Measurements from ENCODE around the gene BPIFB4. TPM values are rescaled to one million over a fixed set of nuclear protein-coding genes. Genes with fewer than 3 reads are reported as not detected.
"Not testable (repeated sequence)": the region's sequence is repeated elsewhere in the genome, so short reads cannot be mapped to it uniquely, and the experiment has no call there.

The BPIFB4 gene
- total and polyA plus RNA-seq, 2 experiments from 2014 or later, result not detected

DNA sequence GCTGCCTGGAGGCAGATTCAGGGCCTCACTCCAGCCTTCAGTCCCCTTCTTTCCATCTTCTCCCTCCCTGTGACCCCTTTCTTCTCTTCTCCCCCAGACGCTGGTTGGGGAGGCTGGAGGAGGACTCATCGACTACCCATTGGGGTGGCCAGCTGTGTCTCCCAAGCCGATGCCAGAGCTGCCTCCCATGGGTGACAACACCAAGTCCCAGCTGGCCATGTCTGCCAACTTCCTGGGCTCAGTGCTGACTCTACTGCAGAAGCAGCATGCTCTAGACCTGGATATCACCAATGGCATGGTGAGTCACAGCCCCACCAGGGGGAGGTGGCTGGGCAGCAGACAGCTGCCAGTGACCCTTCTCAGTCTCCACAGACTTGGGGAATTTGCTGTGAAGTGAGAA lies 12.9 kb downstream of the BPIFB4 start:
- WGBS, 2 experiments (ENCODE audit: low coverage in 1 of 2, low lambda C conversion rate in 2 of 2, missing lambda C conversion rate in 2 of 2), result 27 to 57% methylated on average over 3 of the region's 3 CpGs
- no peaks in the 10 kb centered on the region for H3K9me3 ChIP-seq (ENCODE audit: low read depth)
- DNase-seq, result no peak
- no peaks in the 10 kb centered on the region for H3K36me3 ChIP-seq (ENCODE audit: low read depth)
- in situ Hi-C loops (cut with MboI), result no loop called here
- no peaks in the 10 kb centered on the region for H3K9me2 ChIP-seq (ENCODE audit: insufficient read depth)
- H2AFZ ChIP-seq, result no peak overlapping the region
- H4K20me1 ChIP-seq (ENCODE audit: insufficient read depth), result no peaks in the 10 kb centered on the region
- TF ChIP-seq EZH2phosphoT487 (IDR thresholded peaks at IDR 0.05; ENCODE audit: insufficient read depth, low read depth), result no peak
- no peak for TF ChIP-seq EZH2 (IDR thresholded peaks at IDR 0.05; ENCODE audit: insufficient read depth, poor library complexity, severe bottlenecking)
- no peak overlapping the region for H3K9ac ChIP-seq
- no peak overlapping the region for H3K27ac ChIP-seq
- no peak overlapping the region for H3K4me3 ChIP-seq
- H3K4me1 ChIP-seq (ENCODE audit: insufficient read depth), result no peaks in the 10 kb centered on the region
- peaks cover 27% of the 10 kb centered on the region for H3K27me3 ChIP-seq (replicated peaks; ENCODE audit: insufficient read depth)
- no peak overlapping the region for H3K4me2 ChIP-seq (ENCODE audit: unreplicated experiment)
- no peaks in the 10 kb centered on the region for H3F3A ChIP-seq (ENCODE audit: insufficient read depth)
- H3K79me2 ChIP-seq (ENCODE audit: insufficient read depth), result no peaks in the 10 kb centered on the region

DNA sequence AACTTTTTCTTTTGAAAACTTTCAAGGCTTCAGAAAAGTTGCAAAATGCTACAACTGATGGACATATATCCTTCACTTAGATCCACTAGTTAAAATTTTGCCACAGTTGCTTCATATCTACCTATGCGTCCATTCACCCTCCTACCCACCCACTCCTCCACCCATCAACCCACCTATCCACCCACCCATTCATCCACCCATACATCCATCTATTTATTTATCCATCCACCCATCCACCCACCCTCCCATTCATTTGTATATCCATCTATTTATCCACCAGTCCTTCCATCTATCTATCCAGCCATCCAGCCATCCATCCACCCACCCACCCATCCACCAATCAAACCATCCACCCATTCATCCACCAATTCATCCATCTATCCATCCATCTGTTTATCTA lies 13.6 kb downstream of the BPIFB4 start:
- in situ Hi-C loops (cut with MboI), result no loop called here

DNA sequence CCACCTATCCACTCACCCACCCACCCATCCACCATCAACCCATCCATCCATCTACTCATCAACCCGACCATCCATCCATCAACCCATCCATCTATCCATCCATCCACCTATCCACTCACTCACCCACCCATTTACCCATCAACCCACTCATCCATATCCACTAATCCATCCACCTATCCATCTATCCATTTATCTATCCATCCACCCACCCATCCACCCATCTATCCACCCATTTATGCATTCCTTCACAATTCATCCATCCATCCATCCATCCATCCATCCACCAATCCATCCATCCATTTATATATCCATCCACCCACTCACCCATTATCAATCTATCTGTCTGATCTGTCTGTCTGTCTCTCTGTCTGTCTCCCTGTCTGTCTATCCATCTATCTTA lies 14.1 kb downstream of the BPIFB4 start:
- in situ Hi-C loops (cut with MboI), result no loop called here
- TF ChIP-seq EZH2phosphoT487 (IDR thresholded peaks at IDR 0.05; ENCODE audit: insufficient read depth, low read depth) (no peak), EZH2 (IDR thresholded peaks at IDR 0.05; ENCODE audit: insufficient read depth, poor library complexity, severe bottlenecking) (no peak)
- Histone ChIP-seq H4K20me1 (ENCODE audit: insufficient read depth) (no peaks in the 10 kb centered on the region), H3K4me2 (ENCODE audit: unreplicated experiment) (no peak overlapping the region), H3K36me3 (ENCODE audit: low read depth) (no peaks in the 10 kb centered on the region), H2AFZ (no peak overlapping the region), H3K27me3 (replicated peaks; ENCODE audit: insufficient read depth) (peaks cover 17% of the 10 kb centered on the region), H3K9me2 (ENCODE audit: insufficient read depth) (no peaks in the 10 kb centered on the region), H3F3A (ENCODE audit: insufficient read depth) (no peaks in the 10 kb centered on the region), H3K79me2 (ENCODE audit: insufficient read depth) (no peaks in the 10 kb centered on the region), H3K4me1 (ENCODE audit: insufficient read depth) (no peaks in the 10 kb centered on the region), H3K27ac (no peak overlapping the region), H3K9me3 (ENCODE audit: low read depth) (no peaks in the 10 kb centered on the region), H3K4me3 (no peak overlapping the region), H3K9ac (no peak overlapping the region)
- 22% methylated on average over 1 of the region's 1 CpG; no CpG with 5 or more reads in 1 of the 2 experiments for WGBS, 2 experiments (ENCODE audit: low coverage in 1 of 2, low lambda C conversion rate in 2 of 2, missing lambda C conversion rate in 2 of 2)
- DNase-seq, result no peak

More for the DNA sequence above, 13.6 kb downstream of the BPIFB4 start:
- H3F3A ChIP-seq (ENCODE audit: insufficient read depth), result no peaks in the 10 kb centered on the region
- H3K9me2 ChIP-seq (ENCODE audit: insufficient read depth), result no peaks in the 10 kb centered on the region
- peaks cover 22% of the 10 kb centered on the region for H3K27me3 ChIP-seq (replicated peaks; ENCODE audit: insufficient read depth)
- H3K79me2 ChIP-seq (ENCODE audit: insufficient read depth), result no peaks in the 10 kb centered on the region
- H3K27ac ChIP-seq, result no peak overlapping the region
- no peak overlapping the region for H2AFZ ChIP-seq
- no peak overlapping the region for H3K9ac ChIP-seq
- 57% methylated on average over 1 of the region's 1 CpG; no CpG with 5 or more reads in 1 of the 2 experiments for WGBS, 2 experiments (ENCODE audit: low coverage in 1 of 2, low lambda C conversion rate in 2 of 2, missing lambda C conversion rate in 2 of 2)
- DNase-seq, result no peak
- no peak for TF ChIP-seq EZH2 (IDR thresholded peaks at IDR 0.05; ENCODE audit: insufficient read depth, poor library complexity, severe bottlenecking)
- TF ChIP-seq EZH2phosphoT487 (IDR thresholded peaks at IDR 0.05; ENCODE audit: insufficient read depth, low read depth), result no peak
- no peaks in the 10 kb centered on the region for H3K9me3 ChIP-seq (ENCODE audit: low read depth)
- H3K4me2 ChIP-seq (ENCODE audit: unreplicated experiment), result no peak overlapping the region
- H3K36me3 ChIP-seq (ENCODE audit: low read depth), result no peaks in the 10 kb centered on the region
- H4K20me1 ChIP-seq (ENCODE audit: insufficient read depth), result no peaks in the 10 kb centered on the region
- H3K4me3 ChIP-seq, result no peak overlapping the region
- H3K4me1 ChIP-seq (ENCODE audit: insufficient read depth), result no peaks in the 10 kb centered on the region

DNA sequence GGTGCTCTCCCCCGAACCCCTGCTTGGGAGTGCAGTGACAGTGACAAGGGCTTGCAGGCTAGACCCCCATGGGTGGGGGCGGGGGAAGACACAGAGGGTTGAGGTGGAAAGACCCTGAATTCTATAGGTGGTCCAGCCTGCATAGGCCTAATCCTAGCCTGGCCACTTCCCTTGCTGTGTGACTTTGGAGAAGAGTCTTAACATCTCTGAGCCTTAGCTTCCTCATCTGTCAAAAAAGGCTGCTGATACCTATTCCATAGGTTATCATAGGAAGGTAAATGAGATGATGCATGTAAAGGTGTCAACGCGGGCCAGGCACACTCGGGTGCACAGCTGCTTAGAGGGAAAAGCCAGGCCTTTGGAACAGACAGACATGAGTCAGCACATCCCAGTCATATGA lies 15.8 kb downstream of the BPIFB4 start:
- no peaks in the 10 kb centered on the region for H4K20me1 ChIP-seq (ENCODE audit: insufficient read depth)
- H3K27me3 ChIP-seq (replicated peaks; ENCODE audit: insufficient read depth), result peaks cover 14% of the 10 kb centered on the region
- H3K4me2 ChIP-seq (ENCODE audit: unreplicated experiment), result no peak overlapping the region
- H3K9me2 ChIP-seq (ENCODE audit: insufficient read depth), result no peaks in the 10 kb centered on the region
- H3K9me3 ChIP-seq (ENCODE audit: low read depth), result no peaks in the 10 kb centered on the region
- no peak for TF ChIP-seq EZH2phosphoT487 (IDR thresholded peaks at IDR 0.05; ENCODE audit: insufficient read depth, low read depth)
- no peak for TF ChIP-seq EZH2 (IDR thresholded peaks at IDR 0.05; ENCODE audit: insufficient read depth, poor library complexity, severe bottlenecking)
- WGBS, 2 experiments (ENCODE audit: low coverage in 1 of 2, low lambda C conversion rate in 2 of 2, missing lambda C conversion rate in 2 of 2), result 48 to 50% methylated on average over 5 of the region's 5 CpGs
- H3K79me2 ChIP-seq (ENCODE audit: insufficient read depth), result no peaks in the 10 kb centered on the region
- H3K36me3 ChIP-seq (ENCODE audit: low read depth), result no peaks in the 10 kb centered on the region
- H3K9ac ChIP-seq, result no peak overlapping the region
- H3F3A ChIP-seq (ENCODE audit: insufficient read depth), result no peaks in the 10 kb centered on the region
- in situ Hi-C loops (cut with MboI), result no loop called here
- H3K27ac ChIP-seq, result no peak overlapping the region
- DNase-seq, result no peak
- no peak overlapping the region for H2AFZ ChIP-seq
- no peaks in the 10 kb centered on the region for H3K4me1 ChIP-seq (ENCODE audit: insufficient read depth)
- no peak overlapping the region for H3K4me3 ChIP-seq

DNA sequence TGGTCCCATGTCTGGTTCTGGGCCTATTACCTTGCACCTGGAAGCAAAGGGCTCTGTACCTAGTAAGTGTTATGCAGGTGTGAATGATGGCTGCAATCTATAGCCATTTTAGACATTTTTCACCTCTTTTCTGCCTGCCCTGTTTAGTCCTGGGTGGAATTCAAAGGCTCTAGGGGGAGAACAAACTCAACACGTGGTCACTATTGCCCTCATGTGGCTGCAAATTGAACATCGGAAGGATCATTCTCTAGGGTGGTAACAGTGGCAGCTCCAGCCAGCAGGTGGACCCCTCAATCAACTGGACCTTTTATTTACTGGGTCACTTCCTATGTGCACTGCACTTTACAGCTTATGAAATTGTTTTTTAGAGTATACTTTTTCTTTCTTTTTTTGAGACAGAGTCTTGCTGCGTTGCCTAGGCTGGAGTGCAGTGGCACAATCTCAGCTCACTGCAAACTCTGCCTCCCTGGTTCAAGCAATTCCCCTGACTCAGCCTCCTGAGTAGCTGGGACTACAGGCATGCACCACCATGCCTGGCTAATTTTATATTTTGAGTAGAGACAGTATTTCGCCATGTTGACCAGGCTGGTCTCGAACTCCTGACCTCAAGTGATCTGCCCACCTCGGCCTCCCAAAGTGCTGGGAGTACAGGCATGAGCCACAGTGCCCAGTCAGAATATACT lies 16.6 kb downstream of the BPIFB4 start:
- H3K4me3 ChIP-seq; H3K27ac ChIP-seq; H3K36me3 ChIP-seq (ENCODE audit: low read depth); H2AFZ ChIP-seq; H3K4me2 ChIP-seq (ENCODE audit: unreplicated experiment); H3K79me2 ChIP-seq (ENCODE audit: insufficient read depth); H4K20me1 ChIP-seq (ENCODE audit: insufficient read depth); H3K9me3 ChIP-seq (ENCODE audit: low read depth); H3F3A ChIP-seq (ENCODE audit: insufficient read depth); H3K9ac ChIP-seq; in situ Hi-C loops (cut with MboI); H3K4me1 ChIP-seq (ENCODE audit: insufficient read depth); H3K9me2 ChIP-seq (ENCODE audit: insufficient read depth): not testable (repeated sequence)
- peak; percentile 72 for DNase-seq
- WGBS, 2 experiments (ENCODE audit: low coverage in 1 of 2, low lambda C conversion rate in 2 of 2, missing lambda C conversion rate in 2 of 2), result 19 to 23% methylated on average over 6 of the region's 6 CpGs
- peaks cover 16% of the 10 kb centered on the region for H3K27me3 ChIP-seq (replicated peaks; ENCODE audit: insufficient read depth)

All from GM23248 (cell line).